ENCODE measurements around the gene ZNG1E.
"Not testable (repeated sequence)": the region's sequence is repeated elsewhere in the genome, so short reads cannot be mapped to it uniquely, and the experiment has no call there.

ZNG1E gene

DNA sequence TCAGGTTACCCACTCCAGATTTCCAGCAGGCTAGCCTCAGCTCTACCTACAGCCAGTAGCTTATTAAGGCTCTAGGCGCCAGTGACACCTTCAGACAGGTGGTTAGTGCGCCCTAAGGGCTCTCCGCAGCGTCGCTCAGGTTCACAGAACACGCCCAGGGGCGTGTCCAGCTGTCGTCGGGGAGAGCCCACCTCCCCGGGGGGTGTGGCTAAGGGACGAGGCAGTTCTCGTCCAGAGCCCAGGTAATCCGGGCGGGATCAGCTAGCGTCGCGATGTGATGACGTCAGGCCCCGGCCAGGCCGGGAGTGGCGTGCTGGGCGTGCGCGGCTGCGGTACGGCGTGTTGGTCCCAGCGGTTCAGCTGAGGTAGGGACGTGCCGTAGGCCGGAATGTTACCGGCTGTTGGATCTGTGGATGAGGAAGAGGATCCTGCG, at the start of gene ZNG1E:
Gene ZNG1E, plus strand, starts transcription at position 340 of the 433 bp plus-strand sequence. Its CDS starts 49 bp downstream, at position 389.
- H3K4me2 ChIP-seq (ENCODE audit: insufficient read depth, low read length): peak within 1 kb of the TSS; percentile 63
- not testable (repeated sequence) for H3K36me3 ChIP-seq (ENCODE audit: insufficient read depth, low read length); H3K79me2 ChIP-seq (ENCODE audit: insufficient read depth, low read length); H3K9me3 ChIP-seq (ENCODE audit: insufficient read depth, low read length, severe bottlenecking); H3K27me3 ChIP-seq (ENCODE audit: insufficient read depth, low read length, poor library complexity); H3K4me1 ChIP-seq (ENCODE audit: insufficient read depth, low read length); H3K27ac ChIP-seq (ENCODE audit: low read length); ATAC-seq (ENCODE audit: insufficient read depth, low read depth); H4K20me1 ChIP-seq (ENCODE audit: insufficient read depth, low read length)
- peak within 1 kb of the TSS; percentile 78 for H2AFZ ChIP-seq (ENCODE audit: low read depth, low read length)
- DNase-seq: peak; percentile 48
- H3K9ac ChIP-seq (ENCODE audit: low read depth, low read length): peak within 1 kb of the TSS; percentile 42; the same call in 1 of the 2 replicates
- peak within 1 kb of the TSS; percentile 14 to 63; a peak in 3 of 4 replicates for H3K4me3 ChIP-seq (ENCODE audit: low read depth in 1 of 2, low read length in 2 of 2)

DNA sequence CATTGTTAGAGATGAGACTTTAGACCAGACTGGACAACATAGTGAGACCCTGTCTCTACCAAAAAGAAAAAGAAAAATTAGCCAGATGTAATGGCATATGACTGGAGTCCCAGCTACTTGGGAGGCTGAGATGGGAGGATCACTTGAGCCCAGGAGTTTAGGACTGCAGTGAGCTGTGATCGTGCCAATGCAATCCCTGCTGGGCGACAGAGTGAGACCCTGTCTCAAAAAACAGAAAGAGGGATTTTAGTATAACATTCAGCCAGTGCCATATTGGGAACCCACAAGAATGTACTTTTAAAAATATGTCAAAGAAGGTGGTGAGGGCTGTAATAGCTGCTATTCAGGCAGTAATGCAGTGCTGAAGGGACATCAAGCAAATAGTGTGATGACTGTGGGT, 2.1 kb upstream of the ZNG1E start:
- not testable (repeated sequence) for H3K9me3 ChIP-seq (ENCODE audit: insufficient read depth, low read length, severe bottlenecking); H3K79me2 ChIP-seq (ENCODE audit: insufficient read depth, low read length); ATAC-seq (ENCODE audit: insufficient read depth, low read depth); H3K27ac ChIP-seq (ENCODE audit: low read length); H3K4me1 ChIP-seq (ENCODE audit: insufficient read depth, low read length); DNase-seq; H4K20me1 ChIP-seq (ENCODE audit: insufficient read depth, low read length); H3K36me3 ChIP-seq (ENCODE audit: insufficient read depth, low read length); H2AFZ ChIP-seq (ENCODE audit: low read depth, low read length); H3K27me3 ChIP-seq (ENCODE audit: insufficient read depth, low read length, poor library complexity); H3K4me3 ChIP-seq (ENCODE audit: low read depth in 1 of 2, low read length in 2 of 2); H3K9ac ChIP-seq (ENCODE audit: low read depth, low read length); H3K4me2 ChIP-seq (ENCODE audit: insufficient read depth, low read length)

DNA sequence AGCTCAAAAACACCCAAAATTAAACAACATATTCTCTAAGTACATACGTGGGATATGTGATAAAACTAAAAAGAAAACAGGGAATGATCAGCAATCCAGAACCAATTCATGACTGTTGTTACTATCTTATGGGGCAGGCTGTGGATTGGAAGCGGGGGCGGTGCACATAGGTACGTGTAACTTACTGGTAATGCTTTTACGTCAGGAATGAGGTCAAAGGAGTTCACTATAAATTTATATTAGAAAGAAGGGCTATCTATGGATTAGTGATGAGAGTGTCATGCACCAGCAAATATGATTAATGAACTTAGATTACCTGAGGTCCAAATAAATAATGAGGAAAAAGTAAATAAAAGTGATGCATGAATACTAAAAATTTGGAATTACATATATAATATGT, 710 bp upstream of the ZNG1E start:
- not testable (repeated sequence) for H4K20me1 ChIP-seq (ENCODE audit: insufficient read depth, low read length); H3K36me3 ChIP-seq (ENCODE audit: insufficient read depth, low read length); DNase-seq; H3K4me3 ChIP-seq (ENCODE audit: low read depth in 1 of 2, low read length in 2 of 2); H3K4me1 ChIP-seq (ENCODE audit: insufficient read depth, low read length); H3K27me3 ChIP-seq (ENCODE audit: insufficient read depth, low read length, poor library complexity); H3K9me3 ChIP-seq (ENCODE audit: insufficient read depth, low read length, severe bottlenecking); H2AFZ ChIP-seq (ENCODE audit: low read depth, low read length); H3K79me2 ChIP-seq (ENCODE audit: insufficient read depth, low read length); H3K27ac ChIP-seq (ENCODE audit: low read length); ATAC-seq (ENCODE audit: insufficient read depth, low read depth); H3K4me2 ChIP-seq (ENCODE audit: insufficient read depth, low read length); H3K9ac ChIP-seq (ENCODE audit: low read depth, low read length)

DNA sequence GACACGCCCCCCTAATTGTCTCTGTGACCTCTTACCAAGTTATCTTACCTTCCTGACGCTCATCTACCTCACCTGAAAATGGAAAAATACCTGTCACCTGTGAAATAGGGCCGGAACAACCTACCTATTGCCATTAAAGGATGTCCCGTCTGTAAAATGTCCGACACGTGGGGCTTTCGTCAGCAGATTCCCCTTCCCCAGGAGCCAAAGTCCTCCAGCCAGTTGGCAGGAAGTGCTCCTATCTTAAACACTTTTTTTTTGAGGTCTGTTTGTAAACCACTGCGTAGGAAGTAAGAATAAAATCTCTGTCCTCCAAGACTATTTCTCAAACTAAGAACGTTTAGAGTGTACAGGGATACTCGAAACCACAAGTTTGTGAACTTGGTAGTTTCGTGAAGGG, 661 bp downstream of the ZNG1E start:
- H3K27ac ChIP-seq (ENCODE audit: low read length): not testable (repeated sequence)

DNA sequence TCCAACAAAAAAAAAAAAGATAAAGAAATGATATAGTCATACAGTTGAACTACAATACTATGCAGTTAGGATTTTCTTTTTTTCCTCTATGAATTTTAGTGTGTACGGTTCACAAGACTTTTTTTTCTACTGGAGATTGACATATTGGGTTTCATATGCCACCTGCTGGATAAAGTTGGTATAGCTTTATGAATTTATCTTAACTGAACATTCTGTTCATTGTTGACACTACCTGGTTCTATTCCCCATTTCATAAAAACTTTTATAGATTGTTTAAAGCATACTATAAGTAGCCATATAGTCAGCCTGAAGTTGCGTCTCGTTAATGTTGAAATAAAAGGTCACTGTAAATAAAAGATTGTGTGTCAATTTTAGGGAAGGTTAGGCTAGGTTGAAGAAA, 2.8 kb downstream of the ZNG1E start:
- not testable (repeated sequence) for H4K20me1 ChIP-seq (ENCODE audit: insufficient read depth, low read length); H3K27me3 ChIP-seq (ENCODE audit: insufficient read depth, low read length, poor library complexity); H3K4me1 ChIP-seq (ENCODE audit: insufficient read depth, low read length); H3K36me3 ChIP-seq (ENCODE audit: insufficient read depth, low read length); H3K27ac ChIP-seq (ENCODE audit: low read length); H3K4me2 ChIP-seq (ENCODE audit: insufficient read depth, low read length); DNase-seq; ATAC-seq (ENCODE audit: insufficient read depth, low read depth); H2AFZ ChIP-seq (ENCODE audit: low read depth, low read length); H3K4me3 ChIP-seq (ENCODE audit: low read depth in 1 of 2, low read length in 2 of 2); H3K9ac ChIP-seq (ENCODE audit: low read depth, low read length); H3K79me2 ChIP-seq (ENCODE audit: insufficient read depth, low read length); H3K9me3 ChIP-seq (ENCODE audit: insufficient read depth, low read length, severe bottlenecking)

More for the DNA sequence above, 661 bp downstream of the ZNG1E start:
- H3K9ac ChIP-seq (ENCODE audit: low read depth, low read length); H3K4me1 ChIP-seq (ENCODE audit: insufficient read depth, low read length); H3K9me3 ChIP-seq (ENCODE audit: insufficient read depth, low read length, severe bottlenecking); H2AFZ ChIP-seq (ENCODE audit: low read depth, low read length); H3K79me2 ChIP-seq (ENCODE audit: insufficient read depth, low read length); H3K36me3 ChIP-seq (ENCODE audit: insufficient read depth, low read length); H4K20me1 ChIP-seq (ENCODE audit: insufficient read depth, low read length); H3K27me3 ChIP-seq (ENCODE audit: insufficient read depth, low read length, poor library complexity); ATAC-seq (ENCODE audit: insufficient read depth, low read depth): not testable (repeated sequence)
- Histone ChIP-seq H3K4me2 (ENCODE audit: insufficient read depth, low read length) (peak overlapping the region; percentile 56; the same call in 1 of the 2 replicates), H3K4me3 (ENCODE audit: low read depth in 1 of 2, low read length in 2 of 2) (peak overlapping the region in 1 of 2 experiments; percentile 51; a peak in 1 of 4 replicates)
- peak; percentile 21 for DNase-seq

DNA sequence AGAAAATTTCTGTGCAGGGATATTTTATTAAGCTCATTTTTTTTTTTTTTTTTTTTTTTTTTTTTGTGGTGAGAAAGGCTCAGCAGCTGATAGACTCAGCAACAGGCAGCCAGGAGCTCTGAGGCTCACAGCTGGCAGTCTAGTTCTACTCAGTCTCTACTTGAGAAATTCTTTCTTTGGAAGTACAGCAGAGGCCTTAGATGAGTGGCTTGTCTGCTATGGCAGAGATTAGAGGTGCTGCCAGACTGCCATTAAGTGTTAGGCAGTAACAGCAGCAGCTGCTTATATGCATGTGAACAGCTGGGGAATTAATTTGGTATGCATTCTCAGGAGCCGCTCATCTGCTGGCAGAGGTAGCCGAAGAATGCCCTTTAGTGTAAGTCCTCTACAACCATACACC, 27.8 kb downstream of the ZNG1E start:
- H4K20me1 ChIP-seq (ENCODE audit: insufficient read depth, low read length); H3K4me1 ChIP-seq (ENCODE audit: insufficient read depth, low read length); H3K9me3 ChIP-seq (ENCODE audit: insufficient read depth, low read length, severe bottlenecking); H3K79me2 ChIP-seq (ENCODE audit: insufficient read depth, low read length); ATAC-seq (ENCODE audit: insufficient read depth, low read depth); H3K4me3 ChIP-seq (ENCODE audit: low read depth in 1 of 2, low read length in 2 of 2); DNase-seq; H3K27ac ChIP-seq (ENCODE audit: low read length); H2AFZ ChIP-seq (ENCODE audit: low read depth, low read length); H3K4me2 ChIP-seq (ENCODE audit: insufficient read depth, low read length); H3K36me3 ChIP-seq (ENCODE audit: insufficient read depth, low read length); H3K27me3 ChIP-seq (ENCODE audit: insufficient read depth, low read length, poor library complexity); H3K9ac ChIP-seq (ENCODE audit: low read depth, low read length): not testable (repeated sequence)

DNA sequence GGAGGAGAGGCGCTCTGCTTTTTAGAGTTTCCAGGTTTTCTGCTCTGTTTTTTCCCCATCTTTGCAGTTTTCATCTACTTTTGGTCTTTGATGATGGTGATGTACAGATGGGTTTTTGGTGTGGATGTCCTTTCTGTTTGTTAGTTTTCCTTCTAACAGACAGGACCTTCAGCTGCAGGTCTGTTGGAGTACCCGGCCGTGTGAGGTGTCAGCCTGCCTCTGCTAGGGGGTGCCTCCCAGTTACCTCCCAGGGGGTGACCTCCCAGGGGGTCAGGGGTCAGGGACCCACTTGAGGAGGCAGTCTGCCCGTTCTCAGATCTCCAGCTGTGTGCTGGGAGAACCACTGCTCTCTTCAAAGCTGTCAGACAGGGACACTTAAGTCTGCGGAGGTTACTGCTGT, 38.7 kb downstream of the ZNG1E start:
- H3K27me3 ChIP-seq (ENCODE audit: insufficient read depth, low read length, poor library complexity); H3K79me2 ChIP-seq (ENCODE audit: insufficient read depth, low read length); H3K4me2 ChIP-seq (ENCODE audit: insufficient read depth, low read length); H3K27ac ChIP-seq (ENCODE audit: low read length); DNase-seq; H3K4me1 ChIP-seq (ENCODE audit: insufficient read depth, low read length); H4K20me1 ChIP-seq (ENCODE audit: insufficient read depth, low read length); H3K36me3 ChIP-seq (ENCODE audit: insufficient read depth, low read length); H3K4me3 ChIP-seq (ENCODE audit: low read depth in 1 of 2, low read length in 2 of 2); H3K9me3 ChIP-seq (ENCODE audit: insufficient read depth, low read length, severe bottlenecking); ATAC-seq (ENCODE audit: insufficient read depth, low read depth); H2AFZ ChIP-seq (ENCODE audit: low read depth, low read length); H3K9ac ChIP-seq (ENCODE audit: low read depth, low read length): not testable (repeated sequence)

DNA sequence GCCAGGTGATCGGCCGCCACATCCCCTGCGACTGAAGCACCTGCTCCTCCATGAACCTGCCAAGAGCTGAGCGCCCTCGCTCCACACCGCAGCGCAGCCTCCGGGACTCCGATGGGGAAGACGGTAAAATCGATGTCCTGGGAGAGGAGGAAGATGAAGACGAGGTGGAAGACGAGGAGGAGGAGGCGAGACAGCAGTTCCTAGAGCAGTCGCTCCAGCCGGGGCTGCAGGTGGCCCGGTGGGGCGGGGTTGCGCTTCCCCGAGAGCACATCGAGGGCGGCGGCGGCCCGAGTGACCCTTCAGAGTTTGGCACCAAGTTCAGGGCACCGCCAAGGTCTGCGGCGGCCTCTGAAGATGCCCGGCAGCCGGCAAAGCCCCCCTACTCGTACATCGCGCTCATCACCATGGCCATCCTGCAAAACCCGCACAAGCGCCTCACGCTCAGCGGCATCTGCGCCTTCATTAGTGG, 61.4 kb downstream of the ZNG1E start, which contains the start of gene FOXD4L4:
Gene FOXD4L4, plus strand, starts transcription at position 51 of the 469 bp plus-strand sequence. Its CDS starts 0 bp downstream, at position 51.
- not testable (repeated sequence) for H2AFZ ChIP-seq (ENCODE audit: low read depth, low read length); H3K79me2 ChIP-seq (ENCODE audit: insufficient read depth, low read length); H3K4me2 ChIP-seq (ENCODE audit: insufficient read depth, low read length); H3K9me3 ChIP-seq (ENCODE audit: insufficient read depth, low read length, severe bottlenecking); H3K36me3 ChIP-seq (ENCODE audit: insufficient read depth, low read length); H3K9ac ChIP-seq (ENCODE audit: low read depth, low read length); H3K4me1 ChIP-seq (ENCODE audit: insufficient read depth, low read length); H3K27me3 ChIP-seq (ENCODE audit: insufficient read depth, low read length, poor library complexity); ATAC-seq (ENCODE audit: insufficient read depth, low read depth); H4K20me1 ChIP-seq (ENCODE audit: insufficient read depth, low read length); H3K4me3 ChIP-seq (ENCODE audit: low read depth in 1 of 2, low read length in 2 of 2); H3K27ac ChIP-seq (ENCODE audit: low read length); DNase-seq

Data from DND-41 (cell line).